ENCODE measurements around the gene PRRG4.
A peak's percentile ranks its signal among the peaks of the same experiment; 100 is the strongest.

GRCh38 chr11:32893343-32894148, 63.8 kb downstream of the PRRG4 start:
- TF ChIP-seq, protein P1, sequence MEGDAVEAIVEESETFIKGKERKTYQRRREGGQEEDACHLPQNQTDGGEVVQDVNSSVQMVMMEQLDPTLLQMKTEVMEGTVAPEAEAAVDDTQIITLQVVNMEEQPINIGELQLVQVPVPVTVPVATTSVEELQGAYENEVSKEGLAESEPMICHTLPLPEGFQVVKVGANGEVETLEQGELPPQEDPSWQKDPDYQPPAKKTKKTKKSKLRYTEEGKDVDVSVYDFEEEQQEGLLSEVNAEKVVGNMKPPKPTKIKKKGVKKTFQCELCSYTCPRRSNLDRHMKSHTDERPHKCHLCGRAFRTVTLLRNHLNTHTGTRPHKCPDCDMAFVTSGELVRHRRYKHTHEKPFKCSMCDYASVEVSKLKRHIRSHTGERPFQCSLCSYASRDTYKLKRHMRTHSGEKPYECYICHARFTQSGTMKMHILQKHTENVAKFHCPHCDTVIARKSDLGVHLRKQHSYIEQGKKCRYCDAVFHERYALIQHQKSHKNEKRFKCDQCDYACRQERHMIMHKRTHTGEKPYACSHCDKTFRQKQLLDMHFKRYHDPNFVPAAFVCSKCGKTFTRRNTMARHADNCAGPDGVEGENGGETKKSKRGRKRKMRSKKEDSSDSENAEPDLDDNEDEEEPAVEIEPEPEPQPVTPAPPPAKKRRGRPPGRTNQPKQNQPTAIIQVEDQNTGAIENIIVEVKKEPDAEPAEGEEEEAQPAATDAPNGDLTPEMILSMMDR (IDR thresholded peaks at IDR 0.05 in 8 of 11, conservative IDR thresholded peaks at IDR 0.05 in 3 of 11) = peak in 7 of 11 experiments; percentile 25 to 63 (median 43)
- TF ChIP-seq POLR2A (IDR thresholded peaks at IDR 0.05) = no peak
- TF ChIP-seq POLR2AphosphoS5 (IDR thresholded peaks at IDR 0.05) = peak in 2 of 3 donors; percentile 24 to 46

All from spleen (tissue), 7 donors.